GM23338 (cell line): Measurements from ENCODE around the gene ZNF700. TPM values are rescaled to one million over a fixed set of nuclear protein-coding genes. Genes with fewer than 3 reads are reported as not detected.
A peak's percentile ranks its signal among the peaks of the same experiment; 100 is the strongest.

Source experiments
- ATAC-seq: fragments of 200-7000 bp; cut with Tn5 transposase; 3 replicates; pipeline ENCODE4 v1.9.1; 2020
- DNase-seq: peaks from one replicate; pipeline ENCODE4 v3.0.0-alpha.2; 2015; ENCODE audit warnings: low spot score
- H2AFZ ChIP-seq: fragments of 200-600 bp; sonication (generic); 2 replicates; pipeline ENCODE4 v1.8.0; 2016; ENCODE audit warnings: antibody characterized with exemption, mild to moderate bottlenecking, moderate library complexity
- H3F3A ChIP-seq: fragments of 200-600 bp; sonication (generic); replicated peaks from 2 replicates; pipeline ENCODE4 v1.8.0; 2017; ENCODE audit warnings: antibody characterized with exemption, mixed run types, low read depth
- H3K27ac ChIP-seq: fragments of 200-600 bp; sonication (generic); 2 replicates; pipeline ENCODE4 v1.6.1; 2016; ENCODE audit warnings: low read depth
- H3K27me3 ChIP-seq: fragments of 200-600 bp; sonication (generic); 2 replicates; pipeline ENCODE4 v1.8.0; 2016; ENCODE audit warnings: mild to moderate bottlenecking, mixed run types, moderate library complexity; ENCODE audit not compliant: insufficient read depth
- H3K36me3 ChIP-seq: fragments of 200-600 bp; sonication (generic); 2 replicates; pipeline ENCODE4 v1.8.0; 2016; ENCODE audit warnings: mild to moderate bottlenecking; ENCODE audit not compliant: insufficient read depth
- H3K4me1 ChIP-seq: fragments of 200-600 bp; sonication (generic); 2 replicates; pipeline ENCODE4 v1.8.0; 2016; ENCODE audit warnings: mild to moderate bottlenecking, moderate library complexity; ENCODE audit not compliant: insufficient read depth
- H3K4me2 ChIP-seq: fragments of 200-600 bp; sonication (generic); 2 replicates; pipeline ENCODE4 v1.7.1; 2017; ENCODE audit warnings: mixed run types
- H3K4me3 ChIP-seq: fragments of 200-600 bp; sonication (generic); 2 replicates; pipeline ENCODE4 v1.6.1; 2016; ENCODE audit warnings: mixed run types
- H3K79me2 ChIP-seq: fragments of 200-600 bp; sonication (generic); replicated peaks from 2 replicates; pipeline ENCODE4 v1.8.0; 2017; ENCODE audit warnings: mild to moderate bottlenecking; ENCODE audit not compliant: insufficient read depth
- H3K9me2 ChIP-seq: fragments of 200-600 bp; sonication (generic); 2 replicates; pipeline ENCODE4 v1.8.0; 2017; ENCODE audit not compliant: insufficient read depth
- H4K20me1 ChIP-seq: fragments of 200-600 bp; sonication (generic); replicated peaks from 2 replicates; pipeline ENCODE4 v1.8.0; 2017; ENCODE audit warnings: mild to moderate bottlenecking; ENCODE audit not compliant: insufficient read depth
- H3K27ac Mint-ChIP-seq: 2 replicates; pipeline ENCODE4 v1.8.0; 2020; ENCODE audit warnings: inconsistent platforms, mild to moderate bottlenecking, moderate library complexity, mixed read lengths
- H3K27me3 Mint-ChIP-seq: 3 replicates; pipeline ENCODE4 v1.8.0; 2022; ENCODE audit warnings: low read depth, mild to moderate bottlenecking, moderate library complexity, mixed read lengths, inconsistent platforms; ENCODE audit not compliant: insufficient read depth, poor library complexity
- H3K36me3 Mint-ChIP-seq: 3 replicates; pipeline ENCODE4 v1.8.0; 2021; ENCODE audit warnings: low read depth, mild to moderate bottlenecking, inconsistent platforms, moderate library complexity, mixed read lengths
- H3K4me1 Mint-ChIP-seq: 3 replicates; pipeline ENCODE4 v1.8.0; 2020; ENCODE audit warnings: mild to moderate bottlenecking, inconsistent platforms, mixed read lengths
- H3K4me3 Mint-ChIP-seq: 3 replicates; pipeline ENCODE4 v1.8.0; 2021; ENCODE audit warnings: moderate library complexity, mild to moderate bottlenecking, inconsistent platforms, mixed read lengths
- H3K9me3 Mint-ChIP-seq: 3 replicates; pipeline ENCODE4 v1.8.0; 2020; ENCODE audit warnings: moderate library complexity, mild to moderate bottlenecking, inconsistent platforms, mixed read lengths
- ETS1 ChIP-seq: IDR thresholded peaks from 2 replicates; pipeline ENCODE4 v1.6.1; 2016; ENCODE audit warnings: antibody characterized with exemption
- EZH2 ChIP-seq: fragments of 200-600 bp; sonication (generic); IDR thresholded peaks from one replicate; pipeline ENCODE4 v1.8.0; 2017; ENCODE audit warnings: antibody characterized with exemption, mild to moderate bottlenecking, low read depth; ENCODE audit not compliant: unreplicated experiment
- EZH2phosphoT487 ChIP-seq: fragments of 200-600 bp; sonication (generic); IDR thresholded peaks from one replicate; pipeline ENCODE4 v1.8.1; 2018; ENCODE audit warnings: antibody characterized with exemption; ENCODE audit not compliant: unreplicated experiment
- NANOG ChIP-seq: IDR thresholded peaks from 2 replicates; pipeline ENCODE4 v1.6.1; 2016; ENCODE audit warnings: antibody characterized with exemption, borderline replicate concordance
- POLR2AphosphoS5 ChIP-seq: IDR thresholded peaks from 2 replicates; pipeline ENCODE4 v1.6.1; 2016; ENCODE audit warnings: antibody characterized with exemption, low read depth
- REST ChIP-seq: IDR thresholded peaks from one replicate; pipeline ENCODE4 v1.6.1; 2018; ENCODE audit warnings: antibody characterized with exemption; ENCODE audit not compliant: unreplicated experiment
- STAT1 ChIP-seq: IDR thresholded peaks from one replicate; pipeline ENCODE4 v1.6.1; 2016; ENCODE audit warnings: antibody characterized with exemption; ENCODE audit not compliant: unreplicated experiment
- ZNF114 ChIP-seq: fragments of 250-450 bp; sonication (Bioruptor Pico); IDR thresholded peaks from 2 replicates; pipeline ENCODE4 v1.5.0; 2020; ENCODE audit warnings: mild to moderate bottlenecking, moderate library complexity
- ZNF331 ChIP-seq: fragments of 250-450 bp; sonication (Bioruptor Pico); IDR thresholded peaks from 2 replicates; pipeline ENCODE4 v1.5.0; 2020; ENCODE audit warnings: low read depth, mild to moderate bottlenecking, moderate library complexity
- polyA plus RNA-seq: library from polyadenylated mRNA; unstranded; fragments of >200 nt; fragmentation: Nextera tagmentation; extraction: Ambion mirVana; gene quantifications from 2 replicates; pipeline ENCODE4 v1.2.1, GENCODE V29; 2016
- total RNA-seq: library from RNA; depleted of rRNA; stranded (reverse); fragments of >200 nt; shearing (Covaris generic); gene quantifications from 2 replicates; pipeline ENCODE4 v1.2.3, GENCODE V29; 2014

The ZNF700 gene
- total and polyA plus RNA-seq, 2 experiments from 2014 or later, result 6.0 to 13.6 TPM

- Histone ChIP-seq H3F3A (0 out of 2 replicates have a peak, but pooled peaks cover 4% of the 10 kb centered on the region), H3K27me3 (peaks cover 17% of the 10 kb centered on the region), H3K36me3 (no peaks in the 10 kb centered on the region), H3K4me3 (peak within 1 kb of the TSS; percentile 72), H3K27ac (peak within 1 kb of the TSS; percentile 90), H3K4me2 (peak within 1 kb of the TSS; percentile 78), H3K9me2 (no peaks in the 10 kb centered on the region), H3K4me1 (peaks cover 13% of the 10 kb centered on the region), H4K20me1 (no peaks in the 10 kb centered on the region; the same call in 1 of the 2 replicates), H3K79me2 (no peaks in the 10 kb centered on the region), H2AFZ (peak within 1 kb of the TSS; percentile 94)
- no peak within 1 kb of the TSS for H3K27ac Mint-ChIP-seq
- H3K27me3 Mint-ChIP-seq, result peaks cover 7% of the 10 kb centered on the region
- no peak within 1 kb of the TSS for H3K4me3 Mint-ChIP-seq
- DNase-seq, result peak; percentile 99
- ATAC-seq, result peak; percentile 71
- TF ChIP-seq ETS1 (0 out of 2 replicates have a peak, but pooled peaks have one; percentile 35), NANOG (no peak), ZNF331 (no peak), POLR2AphosphoS5 (peak; percentile 91)
- H3K36me3 Mint-ChIP-seq, result peaks cover 41% of the 10 kb centered on the region
- peaks cover 98% of the 10 kb centered on the region for H3K9me3 Mint-ChIP-seq
- H3K4me1 Mint-ChIP-seq, result no peaks in the 10 kb centered on the region
Observed at GRCh38 chr19:11964858-11965645, 40.1 kb downstream of the ZNF700 start, which contains the start of gene ZNF763. TSS of gene ZNF763 (plus strand) at chr19:11965040. CDS start at chr19:11965209, 169 bp downstream.

GRCh38 chr19:11970174-11970573 lies 45.3 kb downstream of the ZNF700 start:
- 0 out of 2 replicates have a peak, but pooled peaks cover 4% of the 10 kb centered on the region for H3F3A ChIP-seq
- TF ChIP-seq ZNF114, result no peak
- TF ChIP-seq NANOG, result no peak
- TF ChIP-seq EZH2, result no peak
- TF ChIP-seq STAT1, result no peak
- H3K4me1 ChIP-seq, result peaks cover 7% of the 10 kb centered on the region; the same call in 1 of the 2 replicates
- no peak for ATAC-seq
- H3K27me3 ChIP-seq, result peaks cover 17% of the 10 kb centered on the region
- Mint-ChIP-seq H3K27me3 (peaks cover 1% of the 10 kb centered on the region), H3K27ac (no peak overlapping the region), H3K4me1 (no peaks in the 10 kb centered on the region), H3K9me3 (peaks cover 97% of the 10 kb centered on the region), H3K4me3 (no peak overlapping the region), H3K36me3 (peaks cover 29% of the 10 kb centered on the region)
- DNase-seq, result no peak
- no peaks in the 10 kb centered on the region; the same call in 1 of the 2 replicates for H4K20me1 ChIP-seq
- H3K79me2 ChIP-seq, result no peaks in the 10 kb centered on the region
- no peak overlapping the region for H2AFZ ChIP-seq
- H3K36me3 ChIP-seq, result no peaks in the 10 kb centered on the region
- no peak overlapping the region for H3K4me2 ChIP-seq
- no peaks in the 10 kb centered on the region for H3K9me2 ChIP-seq
- H3K27ac ChIP-seq, result no peak overlapping the region
- H3K4me3 ChIP-seq, result no peak overlapping the region

- H3K36me3 Mint-ChIP-seq, result peaks cover 31% of the 10 kb centered on the region
- no peaks in the 10 kb centered on the region; the same call in 1 of the 2 replicates for H4K20me1 ChIP-seq
- no peak for ATAC-seq
- TF ChIP-seq POLR2AphosphoS5 (no peak), REST (no peak), ETS1 (no peak), NANOG (no peak), EZH2phosphoT487 (no peak), ZNF114 (no peak)
Observed at GRCh38 chr19:11971041-11971440, 46.1 kb downstream of the ZNF700 start.

More at GRCh38 chr19:11971041-11971440, 46.1 kb downstream of the ZNF700 start:
- DNase-seq, result no peak
- H3K9me2 ChIP-seq, result no peaks in the 10 kb centered on the region
- no peak overlapping the region for H2AFZ ChIP-seq
- Mint-ChIP-seq H3K27ac (no peak overlapping the region), H3K9me3 (peaks cover 98% of the 10 kb centered on the region), H3K4me1 (no peaks in the 10 kb centered on the region), H3K27me3 (peaks cover 1% of the 10 kb centered on the region), H3K4me3 (no peak overlapping the region)
- H3K4me1 ChIP-seq, result peaks cover 1% of the 10 kb centered on the region; the same call in 1 of the 2 replicates
- no peak overlapping the region for H3K4me3 ChIP-seq
- H3F3A ChIP-seq, result no peaks in the 10 kb centered on the region
- H3K79me2 ChIP-seq, result no peaks in the 10 kb centered on the region
- H3K27ac ChIP-seq, result no peak overlapping the region
- H3K36me3 ChIP-seq, result no peaks in the 10 kb centered on the region
- peaks cover 12% of the 10 kb centered on the region for H3K27me3 ChIP-seq
- no peak overlapping the region for H3K4me2 ChIP-seq
